Measurements from ENCODE around the gene OTOGL. TPM values are rescaled to one million over a fixed set of nuclear protein-coding genes. Genes with fewer than 3 reads are reported as not detected.

The OTOGL gene
- total RNA-seq, 1 donor from 2014 or later, result 5.3 TPM

DNA sequence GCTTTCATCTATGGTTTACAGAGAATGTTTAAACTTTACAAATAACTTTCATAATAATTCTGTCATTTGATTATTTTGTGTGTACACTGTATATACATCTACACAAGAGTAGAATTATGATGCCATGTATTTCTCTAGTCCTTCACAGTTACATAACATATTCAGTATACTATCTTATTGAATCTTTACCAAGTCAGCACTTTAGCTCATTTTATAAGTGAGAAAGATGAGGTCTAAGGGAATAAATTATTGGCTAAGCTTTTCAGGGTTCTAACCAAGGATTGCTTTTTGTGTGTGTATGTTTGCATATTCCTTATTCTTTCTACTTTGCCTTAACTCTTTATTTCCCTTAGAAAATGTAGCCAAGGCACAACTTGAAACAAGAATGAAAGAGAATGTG, 260.4 kb downstream of the OTOGL start:
- DNase-seq (ENCODE audit: low read depth, low spot score), result no peak

DNA sequence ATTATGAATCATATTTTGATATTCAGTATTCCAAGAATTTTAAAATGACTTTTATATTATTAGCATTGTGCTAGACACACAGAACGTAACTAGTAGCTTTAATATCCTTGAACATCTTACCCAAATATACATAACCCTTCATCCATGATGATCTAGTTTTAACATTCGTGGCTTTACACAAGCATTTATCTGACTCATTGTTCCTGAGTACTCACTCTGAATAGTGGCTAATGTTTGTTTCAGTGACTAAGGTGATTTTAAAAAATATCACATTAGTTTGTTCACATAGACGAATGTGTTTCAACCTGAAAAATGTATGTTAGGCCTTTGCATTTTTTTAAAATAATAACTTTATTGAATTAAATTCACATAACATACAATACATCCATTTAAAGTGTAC, 264.7 kb downstream of the OTOGL start:
- no peak for DNase-seq (ENCODE audit: low read depth, low spot score)

- no peak for DNase-seq (ENCODE audit: low read depth, low spot score)
Observed at GRCh38 chr12:80373666-80374065, 274.3 kb downstream of the OTOGL start.

- DNase-seq (ENCODE audit: low read depth, low spot score), result no peak
Observed at GRCh38 chr12:80374615-80375014, 275.3 kb downstream of the OTOGL start.

GRCh38 chr12:80377140-80377794, 277.9 kb downstream of the OTOGL start:
- DNase-seq (ENCODE audit: low read depth, low spot score), result no peak

DNA sequence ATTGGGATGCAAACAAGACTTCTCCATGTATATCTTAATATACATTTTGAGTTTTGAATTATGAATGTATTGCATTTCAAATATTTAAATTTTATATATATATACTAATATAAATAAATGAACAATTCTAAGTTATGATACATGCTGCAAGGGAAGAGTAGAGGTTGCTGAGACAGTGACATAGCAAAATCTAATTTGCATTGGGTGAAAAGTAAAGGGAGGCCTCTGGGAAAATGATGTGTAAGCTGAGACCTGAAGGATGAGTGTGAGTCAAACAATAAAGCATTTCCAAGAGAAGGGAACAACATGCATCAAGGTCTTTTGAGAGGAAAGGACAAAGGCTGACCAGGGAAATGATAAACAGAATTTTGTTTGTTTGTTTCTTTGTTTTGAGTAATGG, 281.8 kb downstream of the OTOGL start:
- DNase-seq (ENCODE audit: low read depth, low spot score), result no peak

GRCh38 chr12:80382254-80382653, 282.9 kb downstream of the OTOGL start:
- no peak for DNase-seq (ENCODE audit: low read depth, low spot score)

GRCh38 chr12:80400571-80400991, 301.2 kb downstream of the OTOGL start:
- DNase-seq (ENCODE audit: low read depth, low spot score), result no peak

DNA sequence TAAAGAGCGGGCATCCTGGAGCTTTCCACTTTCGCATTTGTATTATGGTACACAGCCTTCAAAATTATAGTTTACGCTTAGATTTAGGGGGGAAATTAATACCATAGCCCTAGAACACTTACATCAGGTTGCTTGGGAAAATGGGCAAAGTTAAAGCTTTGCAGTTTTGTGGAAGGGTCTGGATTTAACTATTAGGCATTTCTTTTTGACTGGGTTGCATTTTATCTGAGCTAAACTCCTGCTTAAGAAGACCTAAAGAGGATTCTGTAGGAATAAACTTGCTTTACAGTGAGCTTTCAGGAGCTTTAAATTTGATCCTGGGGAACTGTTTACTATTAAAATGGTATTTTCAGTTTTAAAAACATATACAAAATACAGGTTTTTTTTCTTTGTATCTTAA, 301.9 kb downstream of the OTOGL start:
- no peak for DNase-seq (ENCODE audit: low read depth, low spot score)

GRCh38 chr12:80404629-80405028, 305.3 kb downstream of the OTOGL start:
- DNase-seq (ENCODE audit: low read depth, low spot score), result no peak

DNA sequence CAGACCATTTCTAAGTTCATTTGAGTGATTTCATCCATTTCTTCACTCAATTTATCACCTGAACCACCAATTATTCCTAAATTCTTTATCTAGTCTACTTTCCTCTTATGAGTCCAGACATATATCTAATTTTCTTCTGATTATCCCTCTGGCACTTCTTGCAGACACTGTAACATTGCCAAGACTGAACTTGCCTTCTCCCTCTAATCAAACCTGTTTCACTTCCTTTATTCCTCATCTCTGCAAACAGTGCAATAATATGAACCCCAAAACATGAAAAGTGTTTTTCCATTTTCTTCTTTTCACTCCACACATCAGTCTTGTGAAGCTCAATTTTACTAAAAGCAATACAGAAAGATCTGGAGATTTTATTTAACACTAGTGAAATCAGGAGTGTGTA, 306.9 kb downstream of the OTOGL start:
- DNase-seq (ENCODE audit: low read depth, low spot score), result no peak

DNA sequence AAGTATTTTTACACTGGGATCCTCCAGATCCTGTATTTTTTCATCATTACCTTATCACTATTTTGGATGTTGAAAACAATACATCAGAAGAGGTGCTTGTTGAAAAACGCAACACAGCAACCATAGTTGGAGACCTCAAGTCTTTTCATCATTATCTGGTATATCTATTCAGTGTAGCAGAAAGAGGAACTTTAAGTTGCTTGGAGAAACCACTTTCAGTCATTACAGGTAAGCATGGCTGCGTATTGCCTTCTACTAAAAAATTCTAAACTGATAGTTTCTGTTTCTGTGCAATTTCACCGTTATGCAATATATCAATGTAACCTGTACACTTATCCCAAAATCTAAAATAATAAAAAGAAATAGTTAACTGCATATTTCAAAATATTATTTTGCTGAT, 312.4 kb downstream of the OTOGL start:
- DNase-seq (ENCODE audit: low read depth, low spot score), result no peak

DNA sequence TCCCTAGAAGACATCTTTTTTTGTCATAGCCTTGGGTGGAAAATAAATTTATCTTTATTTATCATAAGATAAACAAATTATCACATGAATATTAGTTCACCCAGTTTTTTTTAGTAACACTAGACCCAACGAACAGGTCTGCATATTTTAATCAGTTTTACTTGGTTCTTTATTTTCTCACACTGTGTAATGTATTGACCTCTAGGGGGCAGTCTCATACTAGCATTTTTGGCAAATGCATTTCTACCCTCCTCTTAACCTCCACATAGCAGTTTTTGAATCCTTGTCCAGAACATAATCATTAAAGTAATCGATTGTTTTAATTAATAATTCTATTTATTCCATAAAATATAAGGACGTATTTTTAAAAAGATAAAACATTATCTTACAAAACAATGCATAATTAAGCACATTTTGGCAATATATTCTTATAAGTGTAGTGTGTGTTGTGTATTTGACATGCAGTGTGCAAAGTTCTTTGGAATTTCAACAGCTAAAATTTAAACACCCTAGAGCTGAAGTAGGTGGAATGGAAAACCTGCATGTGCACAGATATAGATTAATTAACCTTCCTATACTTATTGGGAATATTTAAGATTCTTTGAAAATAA, 313.1 kb downstream of the OTOGL start:
- DNase-seq (ENCODE audit: low read depth, low spot score), result no peak

DNA sequence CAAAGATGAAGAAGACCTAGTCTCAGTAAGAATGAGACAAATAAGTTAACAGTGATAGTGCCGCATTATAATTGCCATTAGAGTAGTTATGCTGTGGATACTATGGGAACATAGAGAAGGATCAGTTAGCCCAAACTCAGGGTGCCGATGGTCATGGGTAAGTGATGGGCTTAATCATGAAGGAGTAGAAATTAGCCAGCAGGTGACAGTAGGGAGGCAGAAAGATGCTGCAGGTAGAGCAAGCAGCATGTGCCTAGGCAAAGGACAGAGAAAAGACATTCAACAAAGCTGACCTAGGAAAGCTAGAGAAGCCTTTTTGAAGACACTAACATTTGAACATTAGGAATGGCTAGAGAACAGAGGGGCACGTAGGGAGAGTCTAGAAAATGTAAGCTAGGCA, 314.1 kb downstream of the OTOGL start:
- no peak for DNase-seq (ENCODE audit: low read depth, low spot score)

DNA sequence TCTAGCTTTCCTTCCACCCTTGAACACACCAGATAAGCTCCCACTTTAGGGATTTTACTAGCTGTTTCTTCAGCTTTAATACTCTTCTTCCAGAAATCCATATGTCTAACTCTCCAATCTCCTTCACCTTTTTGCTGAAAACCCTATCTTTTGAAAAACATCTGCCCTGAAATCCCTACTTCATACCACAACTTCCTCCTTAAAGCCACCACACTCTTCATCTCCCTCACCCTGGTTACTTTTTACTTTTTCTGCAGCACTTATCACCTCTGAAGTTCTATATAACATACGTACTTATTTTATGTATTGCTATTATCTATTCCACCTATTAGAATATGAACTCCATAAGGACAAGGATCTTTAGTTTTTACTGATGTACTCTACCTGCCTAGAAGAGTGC, 316.1 kb downstream of the OTOGL start:
- no peak for DNase-seq (ENCODE audit: low read depth, low spot score)

DNA sequence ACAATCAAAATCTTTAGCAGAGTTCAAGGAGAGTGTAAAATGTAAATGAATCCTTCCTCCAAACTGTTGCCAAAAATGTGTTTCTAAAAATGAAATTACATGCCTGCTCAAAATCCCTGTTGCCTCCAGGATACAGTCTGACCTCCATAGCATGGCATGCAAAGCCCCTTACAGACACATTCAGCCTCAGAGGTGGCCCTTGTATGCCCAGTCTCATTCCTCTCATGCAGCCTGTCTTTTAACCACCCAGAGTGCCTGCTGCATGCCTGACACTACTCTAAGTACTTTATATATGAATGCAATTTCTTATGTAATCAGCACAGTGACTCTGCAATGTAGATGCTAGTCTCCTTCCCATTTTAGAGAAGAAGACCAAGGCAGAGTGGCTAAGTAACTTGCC, 320.3 kb downstream of the OTOGL start:
- DNase-seq (ENCODE audit: low read depth, low spot score), result no peak

- DNase-seq (ENCODE audit: low read depth, low spot score), result no peak
Observed at GRCh38 chr12:80420075-80420474, 320.7 kb downstream of the OTOGL start.

- DNase-seq (ENCODE audit: low read depth, low spot score), result no peak
Observed at GRCh38 chr12:80422550-80422949, 323.2 kb downstream of the OTOGL start.

Other genes starting within 250 kb of the OTOGL start
- gene PPP1R12A, start 164.4 kb upstream of the OTOGL start, total RNA-seq, result 78.7 and 94.0 TPM in 2 replicates

Measured in pulmonary artery endothelial cell (primary cell).